GM12892 (cell line): ENCODE results near the gene DPH7.
"Not testable (repeated sequence)": the region's sequence is repeated elsewhere in the genome, so short reads cannot be mapped to it uniquely, and the experiment has no call there.

Source experiments
- DNase-seq: peaks from one replicate; pipeline ENCODE4 v3.0.0; 2011; ENCODE audit not compliant: insufficient read length
- FAIRE-seq: peaks from 2 replicates; lab custom pipeline; 2011; peaks lifted over from hg19 to GRCh38; lab: Jason Lieb, UNC
- POLR2A ChIP-seq: IDR thresholded peaks from 2 replicates; pipeline ENCODE4 v1.6.1; 2011; ENCODE audit warnings: low read depth, low read length, control low read depth
- POLR2AphosphoS5 ChIP-seq: IDR thresholded peaks from 2 replicates; pipeline ENCODE4 v1.6.1; 2011; ENCODE audit warnings: low read depth, low read length, control low read depth
- TAF1 ChIP-seq: IDR thresholded peaks from 2 replicates; pipeline ENCODE4 v1.6.1; 2011; ENCODE audit warnings: low read depth, mild to moderate bottlenecking, control low read depth, low read length, borderline replicate concordance

The DPH7 gene

GRCh38 chr9:137583957-137584356, 5.2 kb upstream of the DPH7 start:
- no peak for TF ChIP-seq POLR2A
- TF ChIP-seq POLR2AphosphoS5: no peak
- no peak for TF ChIP-seq TAF1
- DNase-seq (no peak), FAIRE-seq (no peak)

GRCh38 chr9:137583347-137583746, 4.6 kb upstream of the DPH7 start:
- DNase-seq: no peak
- FAIRE-seq: no peak
- TF ChIP-seq TAF1 (no peak), POLR2A (no peak), POLR2AphosphoS5 (no peak)

DNA sequence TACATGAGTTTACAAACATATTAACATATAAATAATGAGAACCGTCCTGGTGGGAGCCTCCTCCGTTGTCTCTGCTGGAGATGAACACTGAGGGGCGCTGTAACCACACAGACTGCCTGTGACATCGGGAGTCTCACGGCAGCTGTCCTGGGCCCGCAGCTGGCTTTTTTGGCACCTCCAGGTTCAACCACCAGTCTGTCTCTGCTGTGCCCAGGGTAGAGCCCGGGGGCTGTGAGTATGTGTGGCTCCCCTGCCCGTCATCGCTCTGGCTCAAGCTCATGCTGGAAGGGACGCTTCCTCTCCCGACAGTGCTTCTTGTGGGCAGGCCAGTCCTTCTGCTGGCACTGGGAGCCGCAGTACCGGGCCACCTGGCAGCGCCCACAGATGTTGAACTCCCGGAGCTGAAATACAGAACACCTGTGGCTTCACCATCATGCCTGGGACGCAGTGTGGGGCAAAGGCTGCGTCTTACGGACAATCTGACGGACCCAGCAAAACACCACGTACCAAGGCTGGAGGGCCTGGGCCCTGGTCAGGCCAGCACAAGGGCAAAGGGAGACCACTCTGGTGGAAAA, 3.6 kb upstream of the DPH7 start:
- TF ChIP-seq TAF1 (no peak), POLR2A (no peak), POLR2AphosphoS5 (no peak)
- DNase-seq: no peak
- FAIRE-seq: no peak

- FAIRE-seq: no peak
- TF ChIP-seq POLR2AphosphoS5 (no peak), POLR2A (no peak), TAF1 (no peak)
- DNase-seq: no peak
These were observed 2.9 kb upstream of the DPH7 start for GRCh38 chr9:137581361-137582285.

GRCh38 chr9:137580954-137581322, 2.2 kb upstream of the DPH7 start:
- FAIRE-seq (no peak), DNase-seq (no peak)
- TF ChIP-seq TAF1 (no peak), POLR2A (0 out of 2 replicates have a peak, but pooled peaks have one; percentile 2), POLR2AphosphoS5 (no peak; the same call in 1 of the 2 replicates)

DNA sequence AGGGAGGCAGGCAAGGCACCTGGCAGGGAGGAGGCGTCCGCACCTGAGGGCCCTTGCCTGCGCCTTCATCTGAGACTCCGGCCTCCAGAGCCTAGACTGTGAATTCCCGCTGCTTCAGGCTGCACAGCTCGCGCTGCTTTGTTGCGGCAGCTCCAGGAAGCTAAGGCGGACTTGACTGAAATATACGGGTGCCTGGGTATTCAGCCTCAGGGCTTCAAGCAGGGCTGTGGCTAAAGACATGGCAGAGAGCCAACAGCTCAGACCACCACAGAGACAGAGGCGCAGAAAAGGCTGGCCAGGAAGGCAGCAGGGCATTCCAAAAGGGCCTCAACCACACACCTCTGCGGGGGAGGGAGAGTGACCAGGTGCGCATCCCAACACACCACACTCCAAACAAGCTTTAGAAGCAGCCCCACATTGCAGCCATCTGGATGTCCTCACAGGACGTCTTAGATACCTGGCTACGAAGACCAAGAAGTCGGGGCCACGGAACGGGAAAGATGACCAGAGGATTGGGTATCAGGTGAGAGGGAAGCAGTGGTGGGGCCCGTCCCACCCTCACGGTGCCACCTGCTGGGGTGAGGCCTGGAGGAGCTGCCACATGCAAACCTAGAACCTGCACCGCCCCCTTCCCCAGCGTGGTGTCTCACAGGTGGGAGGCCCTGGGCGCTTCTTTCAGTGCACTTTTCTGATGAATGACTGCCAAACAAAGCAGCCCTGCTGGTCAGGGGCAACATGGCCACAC, 1.7 kb upstream of the DPH7 start:
- TF ChIP-seq POLR2AphosphoS5 (peak; percentile 44), POLR2A (0 out of 2 replicates have a peak, but pooled peaks have one; percentile 29), TAF1 (no peak)
- no peak for FAIRE-seq
- DNase-seq: no peak

GRCh38 chr9:137579259-137579604, 507 bp upstream of the DPH7 start:
- TF ChIP-seq TAF1: no peak
- FAIRE-seq: no peak
- no peak for DNase-seq

DNA sequence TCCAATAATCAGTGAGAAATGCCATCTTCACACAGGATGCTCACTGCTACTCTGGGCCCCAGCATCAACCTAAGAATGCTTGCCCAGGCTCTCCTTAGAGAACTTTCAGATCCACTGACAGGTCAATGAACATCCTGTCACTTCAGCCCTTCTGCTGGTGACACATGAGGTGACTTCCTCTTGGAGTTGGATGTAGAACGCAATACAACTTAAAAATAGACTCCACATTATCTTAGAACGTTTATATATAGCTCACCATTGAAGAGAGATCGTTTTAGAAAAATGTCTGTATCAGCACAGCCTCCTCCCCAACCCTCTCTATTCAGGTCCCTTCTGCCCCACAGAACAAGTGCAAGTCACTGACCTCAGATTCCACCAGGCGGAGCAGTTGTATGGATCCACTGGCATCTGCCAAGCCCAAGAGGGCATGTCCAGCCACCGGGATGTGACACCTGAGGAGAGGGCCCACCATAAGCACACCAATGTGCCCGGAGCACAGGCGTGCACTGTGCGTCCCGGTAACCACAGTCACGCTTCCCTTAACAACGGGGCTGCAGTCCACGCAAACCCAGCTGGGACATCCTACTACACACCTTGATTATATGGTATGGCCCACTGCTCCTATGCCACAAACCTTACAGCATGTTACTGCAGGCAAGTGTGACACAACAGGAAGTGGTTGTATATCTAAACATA, 2.9 kb downstream of the DPH7 start:
- TF ChIP-seq TAF1 (no peak), POLR2AphosphoS5 (no peak; the same call in 1 of the 2 replicates), POLR2A (no peak)
- no peak for DNase-seq
- FAIRE-seq: peak; percentile 38

DNA sequence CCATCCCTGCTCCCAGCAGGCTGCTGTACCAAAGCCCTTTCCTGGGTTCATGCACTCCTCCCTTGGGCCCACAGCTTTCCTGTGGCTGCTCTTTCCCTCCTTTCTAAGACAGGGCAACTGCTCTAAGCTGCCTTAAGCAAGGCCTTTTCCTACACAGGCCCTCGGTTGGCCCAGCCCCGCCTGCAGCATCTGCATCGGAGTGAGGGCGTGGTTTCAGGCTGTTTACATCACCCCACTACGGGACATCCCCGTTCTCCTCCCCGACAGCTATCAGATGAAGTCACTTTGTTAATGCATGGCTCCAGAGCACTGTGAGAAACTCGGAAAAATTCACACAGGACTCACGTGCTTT, 3.4 kb downstream of the DPH7 start:
- no peak for TF ChIP-seq POLR2AphosphoS5
- no peak for TF ChIP-seq POLR2A
- TF ChIP-seq TAF1: no peak
- DNase-seq: no peak
- FAIRE-seq: no peak

DNA sequence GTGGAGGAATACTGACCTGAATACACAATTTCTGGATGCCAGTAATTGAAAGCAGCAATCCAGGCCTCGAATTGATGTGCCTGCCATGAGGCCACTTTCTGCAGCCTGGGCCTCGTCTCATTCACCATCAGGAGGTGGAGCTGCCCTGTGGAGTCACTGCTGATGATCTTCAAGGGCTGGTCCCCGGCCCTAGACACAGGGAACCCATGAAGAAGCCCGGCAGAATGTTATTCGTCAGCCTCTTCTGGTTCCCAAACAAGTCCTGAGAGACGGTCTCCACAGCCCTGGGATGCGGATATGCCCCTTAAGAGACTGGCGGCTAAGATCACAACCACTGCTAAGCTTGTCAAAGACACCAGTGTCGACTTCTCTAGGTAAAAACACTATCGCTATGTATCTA, 4.5 kb downstream of the DPH7 start:
- FAIRE-seq (no peak), DNase-seq (no peak)
- TF ChIP-seq POLR2A: no peak
- TF ChIP-seq TAF1: no peak
- TF ChIP-seq POLR2AphosphoS5: no peak

DNA sequence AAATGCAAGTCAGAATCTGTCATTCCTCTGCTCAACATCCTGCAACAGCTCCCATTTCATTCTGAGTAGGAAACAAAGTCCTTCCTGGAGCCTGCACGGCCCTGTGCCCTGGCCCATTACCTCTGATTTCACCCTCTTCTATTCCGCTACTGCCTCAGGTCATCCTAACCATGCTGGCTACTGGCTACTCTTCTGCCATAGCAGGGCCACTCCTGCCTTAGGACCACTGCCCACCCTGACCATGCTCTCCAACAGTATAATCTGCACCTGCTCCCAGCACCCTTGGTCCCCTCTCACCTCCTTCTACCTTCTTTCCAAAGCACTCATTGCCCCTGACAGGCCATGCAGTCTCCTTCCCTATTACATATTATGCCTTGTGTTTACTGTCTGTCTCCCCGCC, 8.2 kb downstream of the DPH7 start:
- TF ChIP-seq POLR2A: no peak
- no peak for TF ChIP-seq POLR2AphosphoS5
- no peak for TF ChIP-seq TAF1
- no peak for DNase-seq
- no peak for FAIRE-seq

GRCh38 chr9:137569609-137570203, 9.0 kb downstream of the DPH7 start:
- DNase-seq: no peak
- no peak for FAIRE-seq
- TF ChIP-seq TAF1: no peak
- TF ChIP-seq POLR2A: no peak
- no peak for TF ChIP-seq POLR2AphosphoS5

- not testable (repeated sequence) for DNase-seq, FAIRE-seq
These were observed 10.3 kb downstream of the DPH7 start for GRCh38 chr9:137568445-137568844.
